GM12801 (cell line): ENCODE measurements around the gene FAM236B.
"Not testable (repeated sequence)": the region's sequence is repeated elsewhere in the genome, so short reads cannot be mapped to it uniquely, and the experiment has no call there.

Experiments
- TF ChIP-seq, protein P1 (sequence below): IDR thresholded peaks from one replicate; pipeline ENCODE4 v1.5.1; 2011; ENCODE audit warnings: control low read depth; ENCODE audit not compliant: insufficient read length; ENCODE audit errors: extremely low read depth

The FAM236B gene

GRCh38 chrX:72782560-72782959, at the start of gene FAM236B:
Gene FAM236B (minus strand): TSS chrX:72782660. CDS start chrX:72782560, 100 bp downstream.
- TF ChIP-seq, protein P1, sequence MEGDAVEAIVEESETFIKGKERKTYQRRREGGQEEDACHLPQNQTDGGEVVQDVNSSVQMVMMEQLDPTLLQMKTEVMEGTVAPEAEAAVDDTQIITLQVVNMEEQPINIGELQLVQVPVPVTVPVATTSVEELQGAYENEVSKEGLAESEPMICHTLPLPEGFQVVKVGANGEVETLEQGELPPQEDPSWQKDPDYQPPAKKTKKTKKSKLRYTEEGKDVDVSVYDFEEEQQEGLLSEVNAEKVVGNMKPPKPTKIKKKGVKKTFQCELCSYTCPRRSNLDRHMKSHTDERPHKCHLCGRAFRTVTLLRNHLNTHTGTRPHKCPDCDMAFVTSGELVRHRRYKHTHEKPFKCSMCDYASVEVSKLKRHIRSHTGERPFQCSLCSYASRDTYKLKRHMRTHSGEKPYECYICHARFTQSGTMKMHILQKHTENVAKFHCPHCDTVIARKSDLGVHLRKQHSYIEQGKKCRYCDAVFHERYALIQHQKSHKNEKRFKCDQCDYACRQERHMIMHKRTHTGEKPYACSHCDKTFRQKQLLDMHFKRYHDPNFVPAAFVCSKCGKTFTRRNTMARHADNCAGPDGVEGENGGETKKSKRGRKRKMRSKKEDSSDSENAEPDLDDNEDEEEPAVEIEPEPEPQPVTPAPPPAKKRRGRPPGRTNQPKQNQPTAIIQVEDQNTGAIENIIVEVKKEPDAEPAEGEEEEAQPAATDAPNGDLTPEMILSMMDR = not testable (repeated sequence)

DNA sequence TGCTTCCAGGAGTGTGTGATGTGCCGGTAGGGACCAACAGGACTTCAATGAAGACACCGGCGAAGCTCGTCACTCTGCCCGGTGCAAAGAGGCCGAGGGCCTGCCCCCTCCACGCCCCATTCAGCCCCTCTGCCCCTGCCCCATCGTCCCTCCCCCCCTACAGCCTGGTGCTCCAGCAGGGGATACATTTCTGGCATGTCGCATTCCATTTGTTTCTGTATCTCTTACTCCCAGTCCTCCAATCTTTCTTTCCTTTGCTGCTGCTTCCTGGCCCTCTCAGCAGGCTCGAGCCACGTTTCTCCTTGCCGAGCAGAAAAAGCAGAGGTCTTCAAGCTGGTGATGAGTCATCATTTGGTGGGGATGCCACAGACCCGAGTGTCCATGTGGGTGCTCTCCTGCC, 25.6 kb upstream of the FAM236B start, which contains the start of gene FAM236D:
Gene FAM236D (minus strand): TSS at position 101 of the 400 bp plus-strand sequence. CDS start 100 bp downstream, at position 1.
- TF ChIP-seq, protein P1 = not testable (repeated sequence)

DNA sequence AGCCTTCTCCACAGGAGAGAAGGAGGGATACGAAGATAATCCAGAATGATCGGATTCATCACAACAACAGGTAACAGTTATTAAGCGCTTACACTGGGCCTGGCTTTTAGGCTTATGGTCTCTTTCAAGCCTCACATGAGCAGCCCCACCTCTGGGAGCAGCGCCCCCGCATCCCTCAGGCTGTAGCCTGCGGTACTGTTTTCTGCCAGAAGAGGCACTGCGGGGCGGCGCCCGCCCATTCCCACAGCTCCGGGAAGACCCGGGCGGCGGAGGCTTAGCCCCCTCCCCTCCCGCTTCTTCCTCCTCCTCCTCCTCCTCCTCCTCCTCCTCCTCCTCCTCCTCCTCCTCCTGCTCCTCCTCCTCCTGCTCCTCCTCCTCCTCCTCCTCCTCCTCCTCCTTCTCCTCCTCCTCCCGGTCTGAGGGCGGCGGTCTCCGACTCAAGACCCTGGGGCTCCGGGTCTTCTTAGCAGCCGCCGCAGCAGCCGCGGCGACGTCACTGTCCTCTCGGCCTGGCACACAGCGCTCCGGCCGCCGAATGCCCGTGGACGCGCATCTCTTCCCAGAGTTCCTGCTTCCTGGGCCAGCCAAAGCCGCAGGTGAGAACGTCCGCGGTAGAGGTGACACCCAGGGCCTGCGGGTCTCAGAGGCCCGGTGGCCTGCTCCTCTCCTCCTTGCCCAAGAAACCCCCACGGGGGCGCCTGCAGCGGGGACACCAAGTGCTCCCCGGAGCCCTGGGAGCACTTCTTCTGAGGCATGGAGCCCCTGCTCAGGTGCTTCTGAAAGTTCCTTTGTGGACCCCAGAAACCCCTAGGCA, 5.6 kb downstream of the FAM236B start, which contains the start of gene DMRTC1B:
Gene DMRTC1B (plus strand): TSS at position 238 of the 814 bp plus-strand sequence. CDS start 68,246 bp downstream, outside the sequence.
- TF ChIP-seq, protein P1 = not testable (repeated sequence)

GRCh38 chrX:72735561-72735960, 46.9 kb downstream of the FAM236B start:
- TF ChIP-seq, protein P1 = no peak
